Heart left ventricle (tissue), 13 donors: ENCODE data around the gene TAC3.
"Not testable (repeated sequence)": the region's sequence is repeated elsewhere in the genome, so short reads cannot be mapped to it uniquely, and the experiment has no call there.

Source experiments
- POLR2A ChIP-seq, 2 donors: fragments of 450-650 bp; IDR thresholded peaks; one replicate each; pipeline ENCODE4 v1.6.1; 2017; ENCODE audit warnings: antibody characterized with exemption in 2 of 2, mild to moderate bottlenecking in 2 of 2, moderate library complexity in 2 of 2
- TF ChIP-seq, protein P1 (sequence below), 12 donors: fragments of 200-600 bp; sonication (generic) in 4 of 12; IDR thresholded peaks; one replicate each; pipeline versions ENCODE4 v1.5.0 to v1.8.0; 2018 to 2022; ENCODE audit warnings: antibody characterized with exemption in 12 of 12, mild to moderate bottlenecking in 5 of 12
- donor health status: ischemic (EF 13 %, LVEDD 7.1; RV severe dilation, severe dysfunction).
- donor health status: DM: no; HTN: yes; CAD: no.
- donor health status: DM: no; HTN: no; CAD: no.
- donor health status: ischemic (EF 25% LVEDD 6.9; RV normal size, moderate dysfunction).
- donor health status: ischemic (EF 25% LVEDD 5.7; RV mildly dilated, moderate dysfunction).
- donor health status: ischemic (EF 35%, LVEDD 5.7; RV mildly dilated, moderate dysfunction).
- donor health status: nonischemic (EF 11% LVEDD 7.7; RV severe dilation, severe dysfunction).
- donor health status: DM: yes; HTN: yes; CAD: no.
- donor health status: PGD.
- donor health status: ischemic (EF 29% LVEDD 5.4; RV normal size, mild dysfunction).
- donor health status: nonischemic (EF 23%, LVEDD 6.1; RV moderate dilation, normal function).

GRCh38 chr12:57018353-57018752, 2.0 kb upstream of the TAC3 start:
- TF ChIP-seq, protein P1, sequence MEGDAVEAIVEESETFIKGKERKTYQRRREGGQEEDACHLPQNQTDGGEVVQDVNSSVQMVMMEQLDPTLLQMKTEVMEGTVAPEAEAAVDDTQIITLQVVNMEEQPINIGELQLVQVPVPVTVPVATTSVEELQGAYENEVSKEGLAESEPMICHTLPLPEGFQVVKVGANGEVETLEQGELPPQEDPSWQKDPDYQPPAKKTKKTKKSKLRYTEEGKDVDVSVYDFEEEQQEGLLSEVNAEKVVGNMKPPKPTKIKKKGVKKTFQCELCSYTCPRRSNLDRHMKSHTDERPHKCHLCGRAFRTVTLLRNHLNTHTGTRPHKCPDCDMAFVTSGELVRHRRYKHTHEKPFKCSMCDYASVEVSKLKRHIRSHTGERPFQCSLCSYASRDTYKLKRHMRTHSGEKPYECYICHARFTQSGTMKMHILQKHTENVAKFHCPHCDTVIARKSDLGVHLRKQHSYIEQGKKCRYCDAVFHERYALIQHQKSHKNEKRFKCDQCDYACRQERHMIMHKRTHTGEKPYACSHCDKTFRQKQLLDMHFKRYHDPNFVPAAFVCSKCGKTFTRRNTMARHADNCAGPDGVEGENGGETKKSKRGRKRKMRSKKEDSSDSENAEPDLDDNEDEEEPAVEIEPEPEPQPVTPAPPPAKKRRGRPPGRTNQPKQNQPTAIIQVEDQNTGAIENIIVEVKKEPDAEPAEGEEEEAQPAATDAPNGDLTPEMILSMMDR (IDR thresholded peaks at IDR 0.05), result not testable (repeated sequence)
- TF ChIP-seq POLR2A (IDR thresholded peaks at IDR 0.05), result not testable (repeated sequence)
